ENCODE measurements around the gene SUSD5.

- TF ChIP-seq CTCF (conservative IDR thresholded peaks at IDR 0.05; ENCODE audit: low read depth in 2 of 2), result no peak
- no peak for TF ChIP-seq EZH2 (IDR thresholded peaks at IDR 0.05; ENCODE audit: low read depth, unreplicated experiment)
- no peak for TF ChIP-seq POLR2AphosphoS5 (IDR thresholded peaks at IDR 0.05; ENCODE audit: low read depth)
- TF ChIP-seq JUNB (IDR thresholded peaks at IDR 0.05; ENCODE audit: unreplicated experiment), result no peak
- no peak for TF ChIP-seq REST (IDR thresholded peaks at IDR 0.05; ENCODE audit: unreplicated experiment)
- no peak for TF ChIP-seq ZNF114 (CRISPR knock-in tag; IDR thresholded peaks at IDR 0.05)
These were observed 2.9 kb downstream of the SUSD5 start for GRCh38 chr3:33215739-33216138.

Data from GM23338 (cell line).